IMR-90 (cell line): ENCODE results near the gene IQCF2. TPM values are rescaled to one million over a fixed set of nuclear protein-coding genes. Genes with fewer than 3 reads are reported as not detected.

Experiments used
- ATAC-seq: fragments of 200-7000 bp; cut with Tn5 transposase; 2 replicates; pipeline ENCODE4 v1.9.1; 2020; ENCODE audit warnings: low read depth, mild to moderate bottlenecking, moderate library complexity
- BruUV-seq: library from RNA; stranded (reverse); fragments of 400-500 nt; replicated peaks from 2 replicates; lab custom pipeline; 2021; lab: Mats Ljungman, UMichigan
- CTCF ChIA-PET: fragments of 300-600 bp; formaldehyde crosslinking; extraction: SDS; loops from one replicate; lab custom pipeline; 2021; ENCODE audit warnings: antibody characterized with exemption; lab: Yijun Ruan, JAX
- POLR2A ChIA-PET: fragments of 300-600 bp; sonication (Branson Sonifier 250); formaldehyde crosslinking; loops from one replicate; lab custom pipeline; 2022; ENCODE audit warnings: antibody characterized with exemption; ENCODE audit not compliant: unreplicated experiment; lab: Charles Lee
- DNase-seq: peaks from one replicate; pipeline ENCODE4 v3.0.0; 2013
- H2AFZ ChIP-seq: replicated peaks from 2 replicates; pipeline ENCODE3; 2013; ENCODE audit warnings: low read length, mild to moderate bottlenecking; ENCODE audit not compliant: poor library complexity
- H2AK5ac ChIP-seq: 2 replicates; pipeline ENCODE4 v1.6.1; 2013; ENCODE audit warnings: low read depth, low read length, inconsistent platforms
- H2AK9ac ChIP-seq: replicated peaks from 2 replicates; pipeline ENCODE3; 2013; ENCODE audit warnings: mild to moderate bottlenecking, low read depth, low read length, moderate library complexity; ENCODE audit not compliant: poor library complexity
- H2BK120ac ChIP-seq: 2 replicates; pipeline ENCODE4 v1.6.1; 2013; ENCODE audit warnings: low read depth, low read length, inconsistent platforms
- H2BK15ac ChIP-seq: 3 replicates; pipeline ENCODE4 v1.6.1; 2013; ENCODE audit warnings: low read depth, low read length, inconsistent platforms
- H2BK20ac ChIP-seq: 2 replicates; pipeline ENCODE4 v1.6.1; 2013; ENCODE audit warnings: low read depth, mild to moderate bottlenecking, inconsistent platforms, low read length, moderate library complexity
- H2BK5ac ChIP-seq: 2 replicates; pipeline ENCODE4 v1.6.1; 2013; ENCODE audit warnings: mild to moderate bottlenecking, low read depth, low read length, inconsistent platforms; ENCODE audit not compliant: poor library complexity, severe bottlenecking
- H3K14ac ChIP-seq: replicated peaks from 2 replicates; pipeline ENCODE4 v1.6.1; 2013; ENCODE audit warnings: low read depth, low read length, inconsistent platforms
- H3K18ac ChIP-seq: 2 replicates; pipeline ENCODE4 v1.6.1; 2013; ENCODE audit warnings: low read depth, low read length, control low read depth
- H3K23ac ChIP-seq: 2 replicates; pipeline ENCODE4 v1.6.1; 2013; ENCODE audit warnings: low read depth, low read length, inconsistent platforms
- H3K27ac ChIP-seq: 2 replicates; pipeline ENCODE4 v1.5.1; 2013; ENCODE audit warnings: mild to moderate bottlenecking, control low read depth, low read length; ENCODE audit not compliant: insufficient read depth
- H3K27me3 ChIP-seq: 2 replicates; pipeline ENCODE4 v1.6.1; 2013; ENCODE audit warnings: low read length; ENCODE audit not compliant: control insufficient read depth, insufficient read depth
- H3K36me3 ChIP-seq: 2 replicates; pipeline ENCODE4 v1.6.1; 2013; ENCODE audit warnings: low read length, mixed read lengths; ENCODE audit not compliant: control insufficient read depth, insufficient read depth
- H3K4ac ChIP-seq: 2 replicates; pipeline ENCODE4 v1.6.1; 2013; ENCODE audit warnings: low read depth, low read length, inconsistent platforms
- H3K4me1 ChIP-seq: 2 replicates; pipeline ENCODE4 v1.6.1; 2013; ENCODE audit warnings: low read length, mixed read lengths; ENCODE audit not compliant: control insufficient read depth, insufficient read depth
- H3K4me2 ChIP-seq: 2 replicates; pipeline ENCODE4 v1.6.1; 2013; ENCODE audit warnings: low read depth, mild to moderate bottlenecking, control low read depth, low read length, moderate library complexity
- H3K4me3 ChIP-seq: 2 replicates; pipeline ENCODE4 v1.5.1; 2013; ENCODE audit warnings: low read depth, mild to moderate bottlenecking, control low read depth, low read length, moderate library complexity; ENCODE audit not compliant: insufficient read depth
- H3K56ac ChIP-seq: 2 replicates; pipeline ENCODE4 v1.6.1; 2013; ENCODE audit warnings: low read length, inconsistent platforms; ENCODE audit not compliant: insufficient read depth; ENCODE audit errors: extremely low read depth
- H3K79me1 ChIP-seq, 2 experiments: 2 replicates each; pipeline ENCODE4 v1.6.1; 2013; ENCODE audit warnings: low read length in 2 of 2, inconsistent platforms in 1 of 2, low read depth in 1 of 2
- H3K9ac ChIP-seq: 2 replicates; pipeline ENCODE4 v1.6.1; 2013; ENCODE audit warnings: low read depth, low read length, control low read depth
- H3K9me1 ChIP-seq: 2 replicates; pipeline ENCODE4 v1.6.1; 2013; ENCODE audit warnings: low read length, inconsistent platforms; ENCODE audit not compliant: insufficient read depth
- H3K9me3 ChIP-seq: 2 replicates; pipeline ENCODE4 v1.6.1; 2013; ENCODE audit warnings: low read length; ENCODE audit not compliant: control insufficient read depth, insufficient read depth
- H4K20me1 ChIP-seq: 2 replicates; pipeline ENCODE4 v1.6.1; 2013; ENCODE audit warnings: low read length, inconsistent platforms; ENCODE audit not compliant: insufficient read depth
- H4K5ac ChIP-seq: 2 replicates; pipeline ENCODE4 v1.6.1; 2013; ENCODE audit warnings: mild to moderate bottlenecking, low read depth, low read length, control low read depth
- H4K8ac ChIP-seq, 2 experiments: 2 replicates each; pipeline ENCODE4 v1.6.1; 2013; ENCODE audit warnings: low read depth in 2 of 2, low read length in 2 of 2, control low read depth in 1 of 2, inconsistent platforms in 1 of 2
- H4K91ac ChIP-seq: 2 replicates; pipeline ENCODE4 v1.6.1; 2013; ENCODE audit warnings: low read depth, low read length, inconsistent platforms; ENCODE audit not compliant: insufficient read depth
- BHLHE40 ChIP-seq: fragments of 150-350 bp; IDR thresholded peaks from 2 replicates; pipeline ENCODE4 v1.6.1; 2016; ENCODE audit warnings: mild to moderate bottlenecking, low read depth, low read length
- CHD1 ChIP-seq: IDR thresholded peaks from 2 replicates; pipeline ENCODE4 v1.6.1; 2012; ENCODE audit warnings: low read depth, low read length, improper control_type of control experiment
- MAFK ChIP-seq: IDR thresholded peaks from 2 replicates; pipeline ENCODE4 v1.6.1; 2012; ENCODE audit warnings: low read depth, low read length, improper control_type of control experiment
- MAZ ChIP-seq: IDR thresholded peaks from 2 replicates; pipeline ENCODE4 v1.6.1; 2012; ENCODE audit warnings: low read depth, mild to moderate bottlenecking, low read length, improper control_type of control experiment, moderate library complexity, borderline replicate concordance
- MXI1 ChIP-seq: IDR thresholded peaks from 2 replicates; pipeline ENCODE4 v1.6.1; 2012; ENCODE audit warnings: low read depth, mild to moderate bottlenecking, low read length, moderate library complexity, borderline replicate concordance
- POLR2A ChIP-seq: IDR thresholded peaks from 2 replicates; pipeline ENCODE4 v1.6.1; 2012; ENCODE audit warnings: mild to moderate bottlenecking, low read depth, low read length
- SMC3 ChIP-seq: fragments of 150-350 bp; IDR thresholded peaks from 2 replicates; pipeline ENCODE4 v1.6.1; 2016; ENCODE audit warnings: low read depth, mild to moderate bottlenecking, antibody characterized with exemption, low read length, moderate library complexity
- WGBS, 2 experiments: methylation state at CpG; one replicate each; pipeline versions ENCODE4 v1.1.5 to v1.1.7; 2013; ENCODE audit warnings: missing lambda C conversion rate in 2 of 2; ENCODE audit not compliant: insufficient read length in 1 of 2; ENCODE audit errors: extremely low coverage in 2 of 2; 5-methylcytosine and 5-hydroxymethylcytosine counted together
- dilution Hi-C: fragments of 300-500 bp; cut with HindIII; formaldehyde crosslinking; loops from one replicate; pipeline ENCODE4 v1.14.3; 2018; ENCODE audit warnings: low sequenced_read_pairs; ENCODE audit not compliant: unreplicated experiment
- in situ Hi-C: fragments of 300-500 bp; cut with MboI; formaldehyde crosslinking; loops from 3 replicates; pipeline ENCODE4 v1.14.3; 2019; ENCODE audit warnings: low sequenced_read_pairs, inconsistent platforms, mixed read lengths
- intact Hi-C: fragments of 100-400 bp; cut with micrococcal nuclease; formaldehyde crosslinking; loops from 2 replicates; pipeline ENCODE4 v1.10.0; 2022
- polyA plus RNA-seq, 3 experiments: library from polyadenylated mRNA; depleted of rRNA; stranded (reverse); fragments of >200 nt; gene quantifications; 2 replicates each; pipeline ENCODE4 v1.2.3, GENCODE V29; 2012; ENCODE audit warnings: low replicate concordance in 1 of 3
- total RNA-seq: library from RNA; depleted of rRNA; stranded (reverse); fragments of >200 nt; gene quantifications from 2 replicates; pipeline ENCODE4 v1.2.3, GENCODE V29; 2012
- TF ChIP-seq, protein P1 (sequence below): fragments of 150-350 bp; IDR thresholded peaks from 2 replicates; pipeline ENCODE4 v1.6.1; 2016; ENCODE audit warnings: low read depth, mild to moderate bottlenecking, low read length, moderate library complexity, borderline replicate concordance
- TF ChIP-seq, protein P2 (sequence below): conservative IDR thresholded peaks from 2 replicates; pipeline ENCODE4 v1.5.1; 2012; ENCODE audit warnings: mild to moderate bottlenecking, low read depth, low read length, improper control_type of control experiment
- TF ChIP-seq, protein P3 (sequence below): fragments of 150-350 bp; IDR thresholded peaks from 2 replicates; pipeline ENCODE4 v1.6.1; 2017; ENCODE audit warnings: mild to moderate bottlenecking, antibody characterized with exemption, low read length, low read depth

The IQCF2 gene
- total and polyA plus RNA-seq, 2 of the 4 experiments (the other 2 are of a cell fraction): not detected

DNA sequence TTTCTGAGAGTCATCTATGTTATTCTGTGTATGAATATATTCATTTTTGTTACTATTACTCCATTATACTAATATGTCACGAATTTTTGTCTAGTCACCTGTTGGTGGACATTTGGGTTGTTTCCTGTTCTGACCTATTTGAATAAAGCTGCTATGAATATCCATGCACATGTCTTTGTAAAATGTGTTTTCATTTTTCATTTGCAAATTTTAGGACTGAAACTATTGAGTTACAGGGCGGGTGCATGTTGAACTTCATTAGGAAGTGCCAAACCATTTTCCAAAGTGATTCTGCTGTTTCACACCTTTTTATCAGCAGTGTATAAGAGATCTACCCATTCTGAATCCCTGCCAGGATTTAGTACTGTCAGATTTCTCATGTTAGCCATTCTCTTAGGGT is 44.7 kb upstream of the IQCF2 start:
- Histone ChIP-seq H3K79me1 (no peaks in the 10 kb centered on the region), H3K9me1 (no peaks in the 10 kb centered on the region), H3K27ac (no peak overlapping the region), H3K27me3 (no peaks in the 10 kb centered on the region; the same call in 1 of the 2 replicates), H4K8ac (no peak overlapping the region), H3K9me3 (no peaks in the 10 kb centered on the region), H2BK15ac (no peak overlapping the region), H4K5ac (no peak overlapping the region), H4K91ac (no peak overlapping the region), H3K9ac (no peak overlapping the region), H3K18ac (no peak overlapping the region), H3K56ac (no peak overlapping the region), H3K4me3 (no peak overlapping the region), H2AFZ (no peak overlapping the region), H4K20me1 (no peaks in the 10 kb centered on the region), H3K4me2 (no peak overlapping the region), H2BK5ac (no peak overlapping the region), H3K36me3 (no peaks in the 10 kb centered on the region), H2BK20ac (no peak overlapping the region), H3K14ac (no peak overlapping the region), H3K4ac (no peak overlapping the region), H3K23ac (no peak overlapping the region), H2BK120ac (no peak overlapping the region), H2AK9ac (no peak overlapping the region), H3K4me1 (no peaks in the 10 kb centered on the region), H2AK5ac (no peak overlapping the region)
- ATAC-seq (no peak), DNase-seq (no peak)
- WGBS, 2 experiments: no CpG with 5 or more reads among the region's 2 CpGs
- ChIA-PET POLR2A (no interaction called here), CTCF (no interaction called here)
- in situ Hi-C loops: no loop called here
- no TSS peak for BruUV-seq
- dilution Hi-C loops: no loop called here
- TF ChIP-seq BHLHE40: no peak
- TF ChIP-seq MAZ: no peak
- TF ChIP-seq POLR2A: no peak
- TF ChIP-seq, protein P1, sequence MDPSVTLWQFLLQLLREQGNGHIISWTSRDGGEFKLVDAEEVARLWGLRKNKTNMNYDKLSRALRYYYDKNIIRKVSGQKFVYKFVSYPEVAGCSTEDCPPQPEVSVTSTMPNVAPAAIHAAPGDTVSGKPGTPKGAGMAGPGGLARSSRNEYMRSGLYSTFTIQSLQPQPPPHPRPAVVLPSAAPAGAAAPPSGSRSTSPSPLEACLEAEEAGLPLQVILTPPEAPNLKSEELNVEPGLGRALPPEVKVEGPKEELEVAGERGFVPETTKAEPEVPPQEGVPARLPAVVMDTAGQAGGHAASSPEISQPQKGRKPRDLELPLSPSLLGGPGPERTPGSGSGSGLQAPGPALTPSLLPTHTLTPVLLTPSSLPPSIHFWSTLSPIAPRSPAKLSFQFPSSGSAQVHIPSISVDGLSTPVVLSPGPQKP: no peak
- no peak for TF ChIP-seq MXI1
- no peak for TF ChIP-seq SMC3
- TF ChIP-seq, protein P2, sequence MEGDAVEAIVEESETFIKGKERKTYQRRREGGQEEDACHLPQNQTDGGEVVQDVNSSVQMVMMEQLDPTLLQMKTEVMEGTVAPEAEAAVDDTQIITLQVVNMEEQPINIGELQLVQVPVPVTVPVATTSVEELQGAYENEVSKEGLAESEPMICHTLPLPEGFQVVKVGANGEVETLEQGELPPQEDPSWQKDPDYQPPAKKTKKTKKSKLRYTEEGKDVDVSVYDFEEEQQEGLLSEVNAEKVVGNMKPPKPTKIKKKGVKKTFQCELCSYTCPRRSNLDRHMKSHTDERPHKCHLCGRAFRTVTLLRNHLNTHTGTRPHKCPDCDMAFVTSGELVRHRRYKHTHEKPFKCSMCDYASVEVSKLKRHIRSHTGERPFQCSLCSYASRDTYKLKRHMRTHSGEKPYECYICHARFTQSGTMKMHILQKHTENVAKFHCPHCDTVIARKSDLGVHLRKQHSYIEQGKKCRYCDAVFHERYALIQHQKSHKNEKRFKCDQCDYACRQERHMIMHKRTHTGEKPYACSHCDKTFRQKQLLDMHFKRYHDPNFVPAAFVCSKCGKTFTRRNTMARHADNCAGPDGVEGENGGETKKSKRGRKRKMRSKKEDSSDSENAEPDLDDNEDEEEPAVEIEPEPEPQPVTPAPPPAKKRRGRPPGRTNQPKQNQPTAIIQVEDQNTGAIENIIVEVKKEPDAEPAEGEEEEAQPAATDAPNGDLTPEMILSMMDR: no peak
- TF ChIP-seq CHD1: no peak
- TF ChIP-seq, protein P3, sequence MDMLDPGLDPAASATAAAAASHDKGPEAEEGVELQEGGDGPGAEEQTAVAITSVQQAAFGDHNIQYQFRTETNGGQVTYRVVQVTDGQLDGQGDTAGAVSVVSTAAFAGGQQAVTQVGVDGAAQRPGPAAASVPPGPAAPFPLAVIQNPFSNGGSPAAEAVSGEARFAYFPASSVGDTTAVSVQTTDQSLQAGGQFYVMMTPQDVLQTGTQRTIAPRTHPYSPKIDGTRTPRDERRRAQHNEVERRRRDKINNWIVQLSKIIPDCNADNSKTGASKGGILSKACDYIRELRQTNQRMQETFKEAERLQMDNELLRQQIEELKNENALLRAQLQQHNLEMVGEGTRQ: no peak
- TF ChIP-seq MAFK: no peak
- intact Hi-C loops: no loop called here
